Right lobe of liver (tissue), 6 donors: ENCODE measurements around the gene SLMAP. TPM values are rescaled to one million over a fixed set of nuclear protein-coding genes. Genes with fewer than 3 reads are reported as not detected.

Experiments
- ATAC-seq, 4 donors: fragments of 200-7000 bp; cut with Tn5 transposase; one replicate each; pipeline ENCODE4 v1.9.1; 2020; ENCODE audit warnings: mild to moderate bottlenecking in 4 of 4, moderate library complexity in 4 of 4
- DNase-seq, 3 donors: peaks; one replicate each; pipeline ENCODE4 v3.0.0-alpha.2; 2020
- H3K27ac ChIP-seq, 3 donors: fragments of 200-600 bp; one replicate each; pipeline ENCODE4 v1.8.0; 2022
- H3K27me3 ChIP-seq, 2 donors: fragments of 200-600 bp; one replicate each; pipeline ENCODE4 v1.8.0; 2022
- H3K36me3 ChIP-seq, 4 donors: fragments of 200-600 bp; sonication (generic) in 1 of 4; one replicate each; pipeline versions ENCODE4 v1.5.1 to v1.8.0; 2017 to 2022; ENCODE audit warnings: control low read depth in 1 of 4
- H3K4me1 ChIP-seq, 4 donors: fragments of 200-600 bp; sonication (generic) in 1 of 4; one replicate each; pipeline versions ENCODE4 v1.5.1 to v1.8.0; 2017 to 2022; ENCODE audit warnings: control low read depth in 1 of 4
- H3K4me3 ChIP-seq, 3 donors: fragments of 200-600 bp; one replicate each; pipeline ENCODE4 v1.8.0; 2022
- H3K9me3 ChIP-seq, 4 donors: fragments of 200-600 bp; sonication (generic) in 1 of 4; one replicate each; pipeline versions ENCODE4 v1.5.1 to v1.8.0; 2017 to 2022; ENCODE audit warnings: control low read depth in 1 of 4
- CTCF ChIP-seq, 4 donors: fragments of 200-600 bp in 3 of 4; fragments of 450-650 bp in 1 of 4; IDR thresholded peaks; one replicate each; pipeline versions ENCODE4 v1.5.1 to v1.8.0; 2016 to 2022; ENCODE audit warnings: antibody characterized with exemption in 4 of 4, mild to moderate bottlenecking in 2 of 4
- POLR2A ChIP-seq: fragments of 450-650 bp; IDR thresholded peaks from one replicate; pipeline ENCODE4 v1.6.1; 2017; ENCODE audit warnings: antibody characterized with exemption, mild to moderate bottlenecking
- WGBS: methylation state at CpG from one replicate; pipeline ENCODE4 v1.1.6; 2018; ENCODE audit warnings: low coverage, low lambda C conversion rate; ENCODE audit not compliant: insufficient coverage; ENCODE audit errors: missing lambda C conversion rate; 5-methylcytosine and 5-hydroxymethylcytosine counted together
- intact Hi-C, 2 donors: fragments of 100-400 bp; cut with DNase I; formaldehyde crosslinking; loops; one replicate each; pipeline versions ENCODE4 v1.11.2 to v1.14.1; 2022
- total RNA-seq, 6 experiments: library from RNA; depleted of rRNA in 2 of 6; stranded (reverse); fragments of >200 nt in 2 of 6; fragmentation: NEBNext Ultra II Directional in 3 of 6; extraction: Animal tissue kit (Norgen Biotek cat#: 25700) in 3 of 6; gene quantifications; one replicate each; pipeline versions ENCODE4 v1.1.0 to v1.2.4, GENCODE V29; 2016 to 2023
- donor health status: DM: no; HTN: yes; CAD: no.
- donor health status: DM: no; HTN: no; CAD: no.
- donor health status: DM: no; HTN: no; CAD: no.
- donor health status: DM: no; HTN: yes; CAD: no.
- donor health status: DM: no; HTN: yes; CAD: no.

The SLMAP gene
- total RNA-seq, 6 experiments from 2014 or later = 21.1 to 34.9 (median 25.1) TPM

DNA sequence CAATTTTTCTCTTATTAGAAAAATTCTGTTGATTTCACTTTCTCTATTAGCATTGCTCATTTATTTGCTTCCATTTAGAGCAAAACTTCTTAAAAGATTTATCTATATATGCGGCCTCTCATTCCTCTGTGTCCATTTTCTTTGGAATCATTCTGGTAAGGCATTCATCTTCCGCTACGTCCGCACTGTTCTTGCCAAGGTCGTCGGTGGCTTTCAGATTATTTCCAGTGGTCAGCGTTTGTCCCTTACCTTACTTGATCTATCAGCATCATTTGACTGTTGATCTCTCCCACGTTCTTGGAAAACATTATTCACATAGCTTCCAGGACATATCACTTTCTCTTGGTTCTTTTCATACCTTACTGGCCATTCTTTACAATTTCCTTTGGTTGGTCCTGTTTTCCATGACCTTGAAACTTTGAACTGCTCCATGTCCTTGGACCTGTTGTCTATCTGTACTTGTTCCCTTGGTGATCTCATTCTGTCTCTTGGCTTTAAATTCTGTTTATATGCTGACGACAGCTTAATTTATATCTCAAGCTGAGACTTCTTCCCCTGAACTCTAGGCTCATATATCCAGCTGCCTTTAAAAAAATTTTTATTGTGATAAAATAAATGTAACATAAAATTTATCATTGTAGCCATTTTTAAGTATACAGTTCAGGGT is 54.5 kb downstream of the SLMAP start:
- no peaks in the 10 kb centered on the region for H3K27me3 ChIP-seq
- 65% methylated on average over 9 of the region's 9 CpGs for WGBS
- H3K4me3 ChIP-seq = no peak overlapping the region
- DNase-seq (no peak), ATAC-seq (peak in 2 of 4 donors; percentile 22 to 29)
- intact Hi-C loops = loop anchor here in 1 of 2 donors (10.0 kb wide), 1 partner anchor 46 kb away; no protein-coding TSS in a partner anchor
- no peaks in the 10 kb centered on the region for H3K36me3 ChIP-seq
- H3K9me3 ChIP-seq = no peaks in the 10 kb centered on the region
- H3K4me1 ChIP-seq = peaks cover 0 to 11% (median 0%) of the 10 kb centered on the region in 4 donors
- H3K27ac ChIP-seq = no peak overlapping the region
- TF ChIP-seq POLR2A (no peak), CTCF (IDR thresholded peaks at IDR 0.05) (no peak)

- intact Hi-C loops = loop anchor here in 1 of 2 donors (10.0 kb wide), 1 partner anchor 50 kb away; no protein-coding TSS in a partner anchor
- no peak for TF ChIP-seq POLR2A
- no peak for TF ChIP-seq CTCF (IDR thresholded peaks at IDR 0.05)
- no peaks in the 10 kb centered on the region for H3K9me3 ChIP-seq
- H3K27me3 ChIP-seq = no peaks in the 10 kb centered on the region
- H3K27ac ChIP-seq = no peak overlapping the region
- WGBS = 30% methylated on average over 2 of the region's 6 CpGs
- no peak overlapping the region for H3K4me3 ChIP-seq
- ATAC-seq (peak in 2 of 4 donors; percentile 22 to 29), DNase-seq (no peak)
- no peaks in the 10 kb centered on the region for H3K36me3 ChIP-seq
- H3K4me1 ChIP-seq = peaks cover 0 to 14% (median 6%) of the 10 kb centered on the region in 4 donors
Observed at GRCh38 chr3:57815036-57815435, 58.9 kb downstream of the SLMAP start.

GRCh38 chr3:57816471-57817095 is 60.5 kb downstream of the SLMAP start:
- ATAC-seq (peak in 1 of 4 donors; percentile 36), DNase-seq (no peak)
- no peaks in the 10 kb centered on the region for H3K36me3 ChIP-seq
- no peak overlapping the region for H3K4me3 ChIP-seq
- H3K9me3 ChIP-seq = no peaks in the 10 kb centered on the region
- H3K27me3 ChIP-seq = no peaks in the 10 kb centered on the region
- intact Hi-C loops = loop anchor here in 1 of 2 donors (10.0 kb wide), 1 partner anchor 52 kb away; no protein-coding TSS in a partner anchor
- no peak overlapping the region for H3K27ac ChIP-seq
- TF ChIP-seq POLR2A (no peak), CTCF (IDR thresholded peaks at IDR 0.05) (no peak)
- peaks cover 0 to 12% (median 6%) of the 10 kb centered on the region in 4 donors for H3K4me1 ChIP-seq

DNA sequence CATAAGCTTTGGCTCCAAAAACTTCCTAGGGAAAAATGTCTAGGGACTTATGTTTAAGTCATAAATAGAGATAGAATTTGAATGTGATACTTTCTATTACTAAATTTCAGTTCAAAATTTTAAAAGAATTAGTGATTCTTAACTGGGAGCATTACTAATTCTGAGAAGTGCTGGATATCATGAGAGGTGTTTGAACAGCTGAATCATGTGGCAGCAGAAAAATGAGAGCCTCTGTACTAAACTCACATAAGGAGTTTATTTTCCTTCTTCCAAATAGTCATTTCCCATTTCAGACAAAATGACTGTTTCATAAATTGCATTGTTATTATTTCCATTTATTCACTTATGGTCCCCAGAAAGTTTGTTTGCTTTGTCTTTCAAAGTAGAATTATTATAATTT is 62.7 kb downstream of the SLMAP start:
- Histone ChIP-seq H3K27me3 (no peaks in the 10 kb centered on the region), H3K4me3 (no peak overlapping the region), H3K4me1 (peaks cover 0 to 19% (median 6%) of the 10 kb centered on the region in 4 donors), H3K9me3 (no peaks in the 10 kb centered on the region), H3K27ac (no peak overlapping the region), H3K36me3 (no peaks in the 10 kb centered on the region)
- intact Hi-C loops = loop anchor here in 1 of 2 donors (10.0 kb wide), 1 partner anchor 54 kb away; no protein-coding TSS in a partner anchor
- TF ChIP-seq CTCF (IDR thresholded peaks at IDR 0.05) (no peak), POLR2A (no peak)
- DNase-seq (no peak), ATAC-seq (no peak)
